Cerebellar cortex (tissue), 1 donor: ENCODE results near the gene MED31.
"Not testable (repeated sequence)": the region's sequence is repeated elsewhere in the genome, so short reads cannot be mapped to it uniquely, and the experiment has no call there.

Experiments
- DNase-seq: peaks from one replicate; pipeline ENCODE4 v3.0.0-alpha.2; 2015; ENCODE audit warnings: low spot score

The MED31 gene

GRCh38 chr17:6626616-6627015 lies 24.8 kb downstream of the MED31 start:
- DNase-seq, result no peak

GRCh38 chr17:6623941-6624340 lies 27.5 kb downstream of the MED31 start:
- no peak for DNase-seq

- no peak for DNase-seq
Observed at GRCh38 chr17:6611231-6611630, 40.2 kb downstream of the MED31 start.

GRCh38 chr17:6610011-6610410 lies 41.4 kb downstream of the MED31 start:
- DNase-seq, result no peak

GRCh38 chr17:6608321-6608720 lies 43.1 kb downstream of the MED31 start:
- DNase-seq, result no peak

- DNase-seq, result no peak
Observed at GRCh38 chr17:6605142-6605541, 46.3 kb downstream of the MED31 start.

- DNase-seq, result peak; percentile 5
Observed at GRCh38 chr17:6603744-6604325, 47.6 kb downstream of the MED31 start.

GRCh38 chr17:6602141-6602540 lies 49.3 kb downstream of the MED31 start:
- DNase-seq, result no peak

GRCh38 chr17:6599364-6599763 lies 52.0 kb downstream of the MED31 start:
- DNase-seq, result no peak

- no peak for DNase-seq
Observed at GRCh38 chr17:6597727-6598126, 53.7 kb downstream of the MED31 start.

GRCh38 chr17:6596941-6597340 lies 54.5 kb downstream of the MED31 start:
- no peak for DNase-seq

GRCh38 chr17:6596511-6596910 lies 54.9 kb downstream of the MED31 start:
- DNase-seq, result no peak

- no peak for DNase-seq
Observed at GRCh38 chr17:6596081-6596480, 55.3 kb downstream of the MED31 start.

- DNase-seq, result not testable (repeated sequence)
Observed at GRCh38 chr17:6593371-6593770, 58.0 kb downstream of the MED31 start.
